ENCODE measurements around the gene IRX2. TPM values are rescaled to one million over a fixed set of nuclear protein-coding genes. Genes with fewer than 3 reads are reported as not detected.

The IRX2 gene
- total and polyA plus RNA-seq, 10 of the 15 experiments (the other 5 are each of a cell fraction or from before 2014, with no cell fraction given), result not detected

GRCh38 chr5:2759696-2760461, 8.4 kb upstream of the IRX2 start (continued):
- no peak for TF ChIP-seq E4F1 (IDR thresholded peaks at IDR 0.05; ENCODE audit: borderline replicate concordance, partially characterized antibody)
- no peak for TF ChIP-seq PRDM15 (CRISPR knock-in tag; IDR thresholded peaks at IDR 0.05)
- no peak for TF ChIP-seq TCF7 (IDR thresholded peaks at IDR 0.05; ENCODE audit: borderline replicate concordance)
- no peak for TF ChIP-seq ZSCAN29 (IDR thresholded peaks at IDR 0.05)
- no peak for TF ChIP-seq ATF7 (IDR thresholded peaks at IDR 0.05; ENCODE audit: low read depth)
- no peak for TF ChIP-seq TBL1XR1 (IDR thresholded peaks at IDR 0.05; ENCODE audit: low read depth, low read length)
- TF ChIP-seq CHD2 (IDR thresholded peaks at IDR 0.05; ENCODE audit: borderline replicate concordance, low read depth, low read length), result no peak
